T-helper 1 cell (primary cell): ENCODE data around the gene CASQ1.
A peak's percentile ranks its signal among the peaks of the same experiment; 100 is the strongest.

Source experiments
- DNase-seq, 5 donors: peaks; one replicate each; pipeline ENCODE4 v3.0.0-alpha.2; 2012 to 2020

Gene CASQ1

GRCh38 chr1:160205242-160206035, 15.1 kb downstream of the CASQ1 start, which contains the start of gene PEA15:
Gene PEA15 (plus strand): TSS chr1:160205384. CDS start chr1:160211545, 6,161 bp downstream.
- DNase-seq: peak; percentile 40 to 75 (median 55)

GRCh38 chr1:160206036-160206389, 15.6 kb downstream of the CASQ1 start:
- peak in 4 of 5 donors; percentile 26 to 52 (median 33) for DNase-seq

GRCh38 chr1:160206421-160207117, 16.2 kb downstream of the CASQ1 start:
- DNase-seq: no peak

GRCh38 chr1:160207118-160207650, 16.8 kb downstream of the CASQ1 start:
- no peak for DNase-seq

- no peak for DNase-seq
Measured at GRCh38 chr1:160207771-160208556, 17.6 kb downstream of the CASQ1 start.

GRCh38 chr1:160208557-160209320, 18.4 kb downstream of the CASQ1 start:
- DNase-seq: no peak

GRCh38 chr1:160209321-160210046, 19.1 kb downstream of the CASQ1 start:
- no peak for DNase-seq

- DNase-seq: no peak
Measured at GRCh38 chr1:160210561-160210960, 20.2 kb downstream of the CASQ1 start.

GRCh38 chr1:160211046-160211790, 20.8 kb downstream of the CASQ1 start:
- DNase-seq: no peak

GRCh38 chr1:160214481-160215140, 24.2 kb downstream of the CASQ1 start:
- DNase-seq: no peak

GRCh38 chr1:160216301-160216700, 25.9 kb downstream of the CASQ1 start:
- no peak for DNase-seq

- DNase-seq: no peak
Measured at GRCh38 chr1:160217481-160218051, 27.2 kb downstream of the CASQ1 start.

GRCh38 chr1:160219062-160219929, 28.9 kb downstream of the CASQ1 start:
- DNase-seq: no peak

- DNase-seq: no peak
Measured at GRCh38 chr1:160220301-160220700, 29.9 kb downstream of the CASQ1 start.

- no peak for DNase-seq
Measured at GRCh38 chr1:160221089-160221488, 30.7 kb downstream of the CASQ1 start.

GRCh38 chr1:160222546-160222945, 32.2 kb downstream of the CASQ1 start:
- no peak for DNase-seq

- DNase-seq: no peak
Measured at GRCh38 chr1:160224606-160225005, 34.2 kb downstream of the CASQ1 start.

GRCh38 chr1:160225345-160225744, 35.0 kb downstream of the CASQ1 start:
- DNase-seq: no peak

- DNase-seq: no peak
Measured at GRCh38 chr1:160226623-160227022, 36.2 kb downstream of the CASQ1 start.
